HG02938 (cell line): ENCODE measurements around the gene FEZF1.

Source experiments
- ATAC-seq: cut with Tn5 transposase; IDR thresholded peaks from one replicate; pipeline ENCODE4 v1.9.1; 2021; ENCODE audit warnings: mild to moderate bottlenecking, moderate library complexity; ENCODE audit not compliant: unreplicated experiment

The FEZF1 gene

GRCh38 chr7:122273117-122273516 is 31.4 kb downstream of the FEZF1 start:
- peak; percentile 65 for ATAC-seq

DNA sequence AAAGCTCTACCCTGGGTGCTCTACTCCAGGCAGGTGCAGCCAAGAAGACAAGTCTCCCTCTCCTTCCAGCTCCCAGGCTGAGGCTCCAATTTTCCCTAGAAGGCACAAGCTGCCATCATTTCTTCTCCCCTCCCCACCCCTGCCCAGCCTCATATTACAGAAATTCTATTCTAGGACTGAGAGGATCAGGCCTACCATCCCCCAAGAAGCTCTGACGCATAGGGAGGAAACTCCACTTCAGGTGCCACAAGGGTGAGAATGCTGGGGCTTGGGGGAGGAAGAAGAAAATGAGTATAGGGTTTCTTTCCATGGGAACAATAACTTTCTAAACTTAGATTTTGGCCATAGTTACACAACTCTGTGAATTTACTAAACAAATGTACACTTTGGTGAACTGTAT is 35.3 kb downstream of the FEZF1 start:
- ATAC-seq: no peak

DNA sequence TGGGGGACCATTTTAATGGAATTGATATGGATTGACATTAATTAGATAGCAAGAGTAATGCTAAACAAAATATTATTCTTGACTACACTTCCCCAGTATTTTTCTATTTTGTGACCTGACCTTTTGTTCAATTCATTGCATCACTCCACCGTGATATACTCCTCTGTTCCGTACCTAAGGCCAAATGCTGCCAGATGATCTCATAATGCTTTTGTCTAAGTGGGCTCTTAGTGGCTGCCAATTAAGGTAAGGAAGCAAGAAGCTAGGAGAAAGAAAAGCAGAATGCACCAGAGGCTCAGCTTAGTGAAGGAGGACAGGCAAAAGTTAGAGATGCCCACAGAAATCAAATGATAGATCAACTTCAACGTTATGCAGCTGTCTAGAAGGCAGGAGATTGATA is 36.4 kb downstream of the FEZF1 start:
- ATAC-seq: no peak

- no peak for ATAC-seq
Observed at GRCh38 chr7:122262246-122262645, 42.3 kb downstream of the FEZF1 start.

- ATAC-seq: no peak
Observed at GRCh38 chr7:122261442-122261841, 43.1 kb downstream of the FEZF1 start.

DNA sequence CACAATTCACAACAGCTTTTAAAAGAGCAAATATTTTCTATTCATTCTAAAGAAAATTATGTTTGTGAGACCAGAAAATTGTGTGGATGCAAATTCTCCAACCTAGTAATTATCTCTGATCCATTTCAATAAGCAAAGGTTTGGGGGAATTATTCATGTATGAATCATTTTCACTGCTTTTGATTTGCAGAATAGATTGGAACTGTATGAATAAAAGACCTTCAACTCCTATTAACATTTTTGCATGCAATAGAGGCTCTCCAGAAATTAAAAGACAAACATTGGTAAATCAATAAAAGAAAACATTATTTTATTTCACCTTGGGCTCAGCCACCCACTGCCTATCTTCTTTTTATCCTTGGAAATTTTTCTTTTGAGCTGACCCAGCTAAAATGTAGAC is 43.5 kb downstream of the FEZF1 start:
- no peak for ATAC-seq

GRCh38 chr7:122260336-122260735 is 44.2 kb downstream of the FEZF1 start:
- ATAC-seq: no peak

- ATAC-seq: no peak
Observed at GRCh38 chr7:122258971-122259370, 45.6 kb downstream of the FEZF1 start.

- ATAC-seq: no peak
Observed at GRCh38 chr7:122257056-122257455, 47.5 kb downstream of the FEZF1 start.

DNA sequence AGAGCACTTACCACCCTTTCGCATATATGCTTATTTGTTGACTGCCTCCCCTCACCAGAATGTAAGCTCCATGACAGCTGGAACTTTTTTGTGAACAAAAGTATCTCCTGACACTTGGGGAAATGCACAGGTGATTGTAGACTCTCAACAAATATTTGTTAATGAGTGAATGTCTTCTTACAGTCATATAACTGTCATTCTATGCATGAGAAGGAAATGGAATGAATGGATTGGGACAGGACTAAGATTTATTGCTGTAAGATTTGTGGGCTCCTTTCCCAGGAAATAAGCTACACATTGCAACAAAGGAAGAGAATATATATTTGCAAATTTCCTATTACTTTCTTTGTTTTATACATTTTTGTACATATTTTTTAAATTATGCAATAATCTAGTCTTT is 48.5 kb downstream of the FEZF1 start:
- no peak for ATAC-seq

DNA sequence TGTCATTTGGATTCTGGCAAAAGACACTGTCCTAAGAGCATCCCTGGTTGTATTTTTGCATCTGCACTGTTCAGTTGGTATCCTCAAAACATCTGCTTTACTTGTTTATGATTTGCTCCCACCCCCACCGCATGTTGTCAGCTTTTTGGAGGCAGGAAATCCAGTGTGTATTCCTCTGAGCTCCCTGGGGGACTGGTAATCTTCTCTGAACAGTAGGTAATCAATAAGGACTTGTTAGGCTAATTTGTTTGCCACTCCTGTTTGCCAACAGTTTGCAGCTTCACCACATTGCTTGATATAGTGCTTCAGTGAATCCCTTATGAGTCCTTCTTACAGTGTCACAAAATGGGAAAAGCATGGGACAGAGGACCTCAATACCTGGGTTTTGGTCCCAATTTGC is 49.1 kb downstream of the FEZF1 start:
- ATAC-seq: no peak
